DMS53 (cell line): ENCODE results near the gene MOB1A.

ENCODE experiments used
- DNase-seq: peaks from one replicate; lab custom pipeline; 2025; lab: John Stamatoyannopoulos, UW

Gene MOB1A

GRCh38 chr2:74103763-74104162 lies 74.9 kb downstream of the MOB1A start:
- no peak for DNase-seq
